MCF 10A (cell line): ENCODE data around the gene SPRED2. TPM values are rescaled to one million over a fixed set of nuclear protein-coding genes. Genes with fewer than 3 reads are reported as not detected.

ENCODE experiments used
- BruUV-seq: library from RNA; stranded (reverse); fragments of 400-500 nt; replicated peaks from 2 replicates; lab custom pipeline; 2021; lab: Mats Ljungman, UMichigan
- CTCF ChIA-PET: fragments of 300-600 bp; sonication (Branson Sonifier 250); formaldehyde crosslinking; extraction: SDS; loops from one replicate; lab custom pipeline; 2021; ENCODE audit warnings: antibody characterized with exemption, inconsistent platforms; lab: Yijun Ruan, JAX
- POLR2A ChIA-PET: fragments of 300-600, 350-650 bp; sonication (Branson Sonifier 250); formaldehyde crosslinking; extraction: SDS; loops from one replicate; lab custom pipeline; 2020; ENCODE audit warnings: antibody characterized with exemption, inconsistent platforms; lab: Yijun Ruan, JAX
- DNase-seq: peaks from one replicate; pipeline ENCODE4 v3.0.0-alpha.2; 2018; ENCODE audit not compliant: unreplicated experiment
- H3K27ac Mint-ChIP-seq: one replicate; pipeline ENCODE4 v1.8.0; 2022; ENCODE audit warnings: mild to moderate bottlenecking, low read depth, mixed read lengths; ENCODE audit not compliant: unreplicated experiment
- H3K27me3 Mint-ChIP-seq: one replicate; pipeline ENCODE4 v1.8.0; 2022; ENCODE audit warnings: mixed read lengths; ENCODE audit not compliant: insufficient read depth, unreplicated experiment
- H3K36me3 Mint-ChIP-seq: one replicate; pipeline ENCODE4 v1.8.0; 2022; ENCODE audit warnings: mild to moderate bottlenecking, moderate library complexity, mixed read lengths; ENCODE audit not compliant: insufficient read depth, unreplicated experiment
- H3K4me1 Mint-ChIP-seq: one replicate; pipeline ENCODE4 v1.8.0; 2022; ENCODE audit warnings: mixed read lengths; ENCODE audit not compliant: insufficient read depth, unreplicated experiment
- H3K4me3 Mint-ChIP-seq: one replicate; pipeline ENCODE4 v1.8.0; 2022; ENCODE audit warnings: mild to moderate bottlenecking, moderate library complexity, mixed read lengths; ENCODE audit not compliant: unreplicated experiment
- H3K9me3 Mint-ChIP-seq: one replicate; pipeline ENCODE4 v1.8.0; 2022; ENCODE audit warnings: mixed read lengths; ENCODE audit not compliant: unreplicated experiment
- CTCF ChIP-seq: fragments of 200-600 bp; IDR thresholded peaks from one replicate; pipeline ENCODE4 v1.8.0; 2022; ENCODE audit warnings: antibody characterized with exemption, mild to moderate bottlenecking; ENCODE audit not compliant: unreplicated experiment
- intact Hi-C: fragments of 100-400 bp; cut with micrococcal nuclease; formaldehyde crosslinking; loops from 2 replicates; pipeline ENCODE4 v1.14.1; 2022
- total RNA-seq: library from RNA; stranded (reverse); gene quantifications from 2 replicates; pipeline ENCODE4 v1.2.3, GENCODE V29; 2022

Gene SPRED2
- total RNA-seq, 1 experiment from 2014 or later: 38.6 TPM

- ChIA-PET CTCF (interaction anchor here (0.6 to 3.7 kb wide), 3 partner anchors 10 to 210 kb away, joined by 3 to 13 read pairs (median 4); no protein-coding TSS in a partner anchor), POLR2A (interaction anchor here (0.6 to 1.9 kb wide), 4 partner anchors 65 to 160 kb away, joined by 3 to 4 read pairs (median 3); no protein-coding TSS in a partner anchor)
- Mint-ChIP-seq H3K9me3 (no peaks in the 10 kb centered on the region), H3K36me3 (peaks cover 46% of the 10 kb centered on the region), H3K27ac (no peak overlapping the region), H3K4me3 (no peak overlapping the region), H3K27me3 (no peaks in the 10 kb centered on the region), H3K4me1 (no peaks in the 10 kb centered on the region)
- BruUV-seq: no TSS peak
- no peak for TF ChIP-seq CTCF
- DNase-seq: no peak
- intact Hi-C loops: no loop called here
Observed at GRCh38 chr2:65275141-65275915, 157.1 kb downstream of the SPRED2 start.

GRCh38 chr2:65273344-65273743, 159.1 kb downstream of the SPRED2 start:
- intact Hi-C loops: no loop called here
- Mint-ChIP-seq H3K27me3 (no peaks in the 10 kb centered on the region), H3K4me1 (no peaks in the 10 kb centered on the region), H3K27ac (no peak overlapping the region), H3K9me3 (no peaks in the 10 kb centered on the region), H3K4me3 (no peak overlapping the region), H3K36me3 (peaks cover 54% of the 10 kb centered on the region)
- DNase-seq: no peak
- no TSS peak for BruUV-seq
- no peak for TF ChIP-seq CTCF
- ChIA-PET POLR2A (no interaction called here), CTCF (no interaction called here)

GRCh38 chr2:65268957-65269356, 163.4 kb downstream of the SPRED2 start:
- ChIA-PET CTCF (interaction anchor here (1.6 kb wide), 1 partner anchor 305 kb away, joined by 8 read pairs; no protein-coding TSS in a partner anchor), POLR2A (interaction anchor here (0.6 kb wide), 1 partner anchor 284 kb away, joined by 4 read pairs; no protein-coding TSS in a partner anchor)
- DNase-seq: no peak
- BruUV-seq: no TSS peak
- Mint-ChIP-seq H3K36me3 (peaks cover 77% of the 10 kb centered on the region), H3K4me1 (peaks cover 8% of the 10 kb centered on the region), H3K4me3 (no peak overlapping the region), H3K27me3 (no peaks in the 10 kb centered on the region), H3K9me3 (no peaks in the 10 kb centered on the region), H3K27ac (no peak overlapping the region)
- TF ChIP-seq CTCF: no peak
- intact Hi-C loops: loop anchor here (10.0 kb wide), 1 partner anchor 1306 kb away; no protein-coding TSS in a partner anchor

- POLR2A ChIA-PET: no interaction called here
Observed at GRCh38 chr2:65267008-65267407, 165.4 kb downstream of the SPRED2 start.

More at GRCh38 chr2:65267008-65267407, 165.4 kb downstream of the SPRED2 start:
- peaks cover 8% of the 10 kb centered on the region for H3K4me1 Mint-ChIP-seq
- DNase-seq: no peak
- intact Hi-C loops: loop anchor here (10.0 kb wide), 1 partner anchor 1308 kb away; no protein-coding TSS in a partner anchor
- peak overlapping the region; percentile 40 for H3K27ac Mint-ChIP-seq
- BruUV-seq: no TSS peak
- H3K9me3 Mint-ChIP-seq: no peaks in the 10 kb centered on the region
- CTCF ChIA-PET: interaction anchor here (1.0 to 2.7 kb wide), 6 partner anchors 11 to 300 kb away, joined by 3 to 7 read pairs (median 4); no protein-coding TSS in a partner anchor
- peaks cover 73% of the 10 kb centered on the region for H3K36me3 Mint-ChIP-seq
- TF ChIP-seq CTCF: no peak
- no peak overlapping the region for H3K4me3 Mint-ChIP-seq
- H3K27me3 Mint-ChIP-seq: no peaks in the 10 kb centered on the region
